Measurements from ENCODE around the gene PLAGL1.

The PLAGL1 gene

DNA sequence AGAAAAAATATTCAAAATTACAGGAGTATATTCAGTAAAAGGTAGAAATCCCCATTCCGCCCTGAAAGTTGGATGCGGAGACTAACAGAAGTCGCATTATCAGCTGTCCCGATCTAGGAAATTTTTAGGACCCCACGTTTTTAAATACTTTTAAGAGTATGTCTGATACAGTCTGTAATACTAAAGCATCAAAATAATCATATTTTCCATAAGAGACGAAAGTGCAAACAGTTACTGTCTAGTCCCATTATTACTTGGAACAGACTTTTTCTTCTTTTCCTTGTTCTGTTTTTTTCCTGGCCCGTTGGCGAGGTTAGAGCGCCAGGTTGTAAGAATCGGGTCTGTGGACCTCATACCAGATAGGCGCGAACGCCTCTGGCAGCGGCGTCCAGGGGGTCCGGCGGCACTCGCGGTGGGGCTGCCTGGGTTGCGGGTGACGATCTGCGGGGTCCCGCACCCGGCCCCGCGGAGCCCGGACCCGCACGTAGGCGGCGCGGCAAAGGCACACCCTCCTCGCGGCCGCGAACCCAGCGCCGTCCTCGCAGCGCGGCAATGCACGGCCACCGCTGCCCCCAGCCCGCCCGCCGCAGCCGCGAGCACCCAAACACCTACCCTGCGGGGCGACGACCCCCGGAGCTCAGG is 460 bp downstream of the PLAGL1 start:
- peak overlapping the region; percentile 40 for H3K4me3 ChIP-seq (ENCODE audit: low read depth, low read length)
- TF ChIP-seq, protein P1, sequence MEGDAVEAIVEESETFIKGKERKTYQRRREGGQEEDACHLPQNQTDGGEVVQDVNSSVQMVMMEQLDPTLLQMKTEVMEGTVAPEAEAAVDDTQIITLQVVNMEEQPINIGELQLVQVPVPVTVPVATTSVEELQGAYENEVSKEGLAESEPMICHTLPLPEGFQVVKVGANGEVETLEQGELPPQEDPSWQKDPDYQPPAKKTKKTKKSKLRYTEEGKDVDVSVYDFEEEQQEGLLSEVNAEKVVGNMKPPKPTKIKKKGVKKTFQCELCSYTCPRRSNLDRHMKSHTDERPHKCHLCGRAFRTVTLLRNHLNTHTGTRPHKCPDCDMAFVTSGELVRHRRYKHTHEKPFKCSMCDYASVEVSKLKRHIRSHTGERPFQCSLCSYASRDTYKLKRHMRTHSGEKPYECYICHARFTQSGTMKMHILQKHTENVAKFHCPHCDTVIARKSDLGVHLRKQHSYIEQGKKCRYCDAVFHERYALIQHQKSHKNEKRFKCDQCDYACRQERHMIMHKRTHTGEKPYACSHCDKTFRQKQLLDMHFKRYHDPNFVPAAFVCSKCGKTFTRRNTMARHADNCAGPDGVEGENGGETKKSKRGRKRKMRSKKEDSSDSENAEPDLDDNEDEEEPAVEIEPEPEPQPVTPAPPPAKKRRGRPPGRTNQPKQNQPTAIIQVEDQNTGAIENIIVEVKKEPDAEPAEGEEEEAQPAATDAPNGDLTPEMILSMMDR (IDR thresholded peaks at IDR 0.05; ENCODE audit: insufficient read depth, low read depth, low read length, missing control alignments) = no peak
- no peak for DNase-seq (ENCODE audit: low read depth)

- H3K4me3 ChIP-seq (ENCODE audit: low read depth, low read length) = no peak overlapping the region
- TF ChIP-seq, protein P1 (IDR thresholded peaks at IDR 0.05; ENCODE audit: insufficient read depth, low read depth, low read length, missing control alignments) = no peak
- no peak for DNase-seq (ENCODE audit: low read depth)
These were observed 1.2 kb downstream of the PLAGL1 start for GRCh38 chr6:144006736-144007477.

- DNase-seq (ENCODE audit: low read depth) = no peak
- no peak overlapping the region for H3K4me3 ChIP-seq (ENCODE audit: low read depth, low read length)
- TF ChIP-seq, protein P1 (IDR thresholded peaks at IDR 0.05; ENCODE audit: insufficient read depth, low read depth, low read length, missing control alignments) = no peak
These were observed 8.7 kb downstream of the PLAGL1 start for GRCh38 chr6:143999406-143999805.

DNA sequence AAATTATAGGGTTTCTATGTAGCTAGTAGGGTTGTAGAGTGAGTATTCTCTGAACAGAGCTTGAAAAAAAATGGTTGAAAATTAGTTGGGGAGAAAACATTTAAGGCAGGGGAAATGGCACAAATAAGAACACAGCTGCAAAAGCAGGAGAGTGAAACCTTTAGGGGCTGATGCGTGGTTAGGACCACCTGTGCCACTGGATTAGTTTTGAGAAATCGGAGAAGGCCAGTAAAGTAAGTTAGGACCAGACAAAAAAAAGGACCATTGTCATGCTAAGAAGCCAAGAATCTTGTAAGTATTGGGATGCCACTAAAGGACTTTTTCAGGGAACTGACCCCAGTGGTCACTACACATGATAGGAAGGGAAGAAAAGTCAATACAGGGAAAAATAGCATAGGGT is 9.4 kb downstream of the PLAGL1 start:
- H3K4me3 ChIP-seq (ENCODE audit: low read depth, low read length) = no peak overlapping the region
- DNase-seq (ENCODE audit: low read depth) = no peak
- TF ChIP-seq, protein P1 (IDR thresholded peaks at IDR 0.05; ENCODE audit: insufficient read depth, low read depth, low read length, missing control alignments) = no peak

DNA sequence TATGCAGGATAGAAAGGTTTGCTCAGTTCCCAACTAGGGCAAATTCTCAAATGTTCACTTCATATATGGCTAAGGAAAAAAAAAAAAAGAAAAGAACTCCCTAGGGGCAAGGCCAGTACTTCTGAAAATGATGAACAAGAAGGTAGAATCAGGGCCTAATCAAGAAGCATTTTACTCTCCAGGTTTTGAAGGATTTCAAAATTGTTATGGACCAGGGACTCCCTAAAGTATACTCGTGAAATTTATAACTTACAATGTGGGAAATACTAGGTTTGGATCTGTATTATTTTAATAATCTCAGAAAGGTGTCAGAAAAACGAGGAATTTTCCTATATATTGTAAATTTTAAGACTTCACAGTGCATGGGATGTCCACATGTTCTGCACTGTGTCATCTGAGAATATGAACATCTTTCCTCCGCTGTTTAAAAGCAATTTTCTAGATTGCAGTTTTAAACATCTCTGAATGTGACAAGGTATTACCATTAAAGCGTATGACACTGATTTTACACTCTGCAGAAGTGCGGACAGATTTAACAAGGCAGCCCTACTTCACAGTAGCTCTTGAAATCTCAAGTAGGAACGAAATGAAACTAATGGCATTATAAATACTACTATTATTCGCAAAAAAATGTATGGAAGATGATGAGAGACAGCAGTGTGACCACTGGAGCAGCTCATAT is 14.0 kb downstream of the PLAGL1 start:
- H3K4me3 ChIP-seq (ENCODE audit: low read depth, low read length) = no peak overlapping the region
- TF ChIP-seq, protein P1 (IDR thresholded peaks at IDR 0.05; ENCODE audit: insufficient read depth, low read depth, low read length, missing control alignments) = no peak
- no peak for DNase-seq (ENCODE audit: low read depth)

DNA sequence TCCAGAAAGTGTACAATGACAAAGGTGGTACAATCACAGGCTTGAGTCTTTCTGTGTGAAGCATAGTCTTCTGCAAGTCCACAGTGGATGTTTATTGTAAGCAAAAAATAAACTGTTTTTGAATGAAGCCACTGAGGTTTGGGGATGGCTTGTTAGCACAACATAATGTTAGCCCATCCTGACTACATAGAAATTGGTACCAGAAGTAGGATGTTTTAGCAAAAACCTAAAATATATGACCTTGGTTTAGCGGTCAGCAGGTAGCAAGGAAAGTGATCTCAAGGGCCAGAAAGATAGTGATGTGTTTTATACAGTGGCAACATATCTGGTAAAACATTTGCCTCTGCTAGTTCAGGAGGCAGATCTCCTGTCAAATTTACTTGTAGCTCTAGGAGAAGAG is 15.8 kb downstream of the PLAGL1 start:
- TF ChIP-seq, protein P1 (IDR thresholded peaks at IDR 0.05; ENCODE audit: insufficient read depth, low read depth, low read length, missing control alignments) = no peak
- no peak overlapping the region for H3K4me3 ChIP-seq (ENCODE audit: low read depth, low read length)
- no peak for DNase-seq (ENCODE audit: low read depth)

All from GM12865 (cell line).